Upper lobe of left lung (tissue), 6 donors: ENCODE results near the gene ZNF678. TPM values are rescaled to one million over a fixed set of nuclear protein-coding genes. Genes with fewer than 3 reads are reported as not detected.

ENCODE experiments used
- ATAC-seq, 2 donors: fragments of 200-7000 bp; cut with Tn5 transposase; one replicate each; pipeline ENCODE4 v1.9.1; 2022; ENCODE audit warnings: mild to moderate bottlenecking in 2 of 2, moderate library complexity in 2 of 2; ENCODE audit not compliant: low FRiP score in 2 of 2
- DNase-seq, 2 donors: peaks; one replicate each; pipeline ENCODE4 v3.0.0-alpha.2; 2019 to 2020
- H3K27ac ChIP-seq, 4 donors: fragments of 200-600 bp; sonication (generic); one replicate each; pipeline ENCODE4 v1.5.1; 2016 to 2019
- H3K27me3 ChIP-seq, 4 donors: fragments of 200-600 bp; sonication (generic); one replicate each; pipeline ENCODE4 v1.5.1; 2017 to 2019
- H3K36me3 ChIP-seq, 4 donors: fragments of 200-600 bp; sonication (generic); one replicate each; pipeline ENCODE4 v1.5.1; 2016 to 2019
- H3K4me1 ChIP-seq, 4 donors: fragments of 200-600 bp; sonication (generic); one replicate each; pipeline ENCODE4 v1.5.1; 2018 to 2019
- H3K4me3 ChIP-seq, 4 donors: fragments of 200-600 bp; sonication (generic); one replicate each; pipeline ENCODE4 v1.5.1; 2017 to 2019; ENCODE audit warnings: mild to moderate bottlenecking in 2 of 4, moderate library complexity in 1 of 4
- H3K9me3 ChIP-seq, 4 donors: fragments of 200-600 bp; sonication (generic); one replicate each; pipeline ENCODE4 v1.5.1; 2018 to 2019
- EP300 ChIP-seq, 4 donors: sonication (generic); formaldehyde crosslinking; IDR thresholded peaks; one replicate each; pipeline ENCODE4 v1.5.1; 2017; ENCODE audit warnings: antibody characterized with exemption in 4 of 4, control low read depth in 2 of 4
- POLR2A ChIP-seq, 4 donors: fragments of 450-650 bp; IDR thresholded peaks; one replicate each; pipeline ENCODE4 v1.5.1; 2016 to 2017; ENCODE audit warnings: antibody characterized with exemption in 4 of 4, mild to moderate bottlenecking in 2 of 4
- POLR2AphosphoS5 ChIP-seq, 2 donors: sonication (generic); formaldehyde crosslinking; IDR thresholded peaks; one replicate each; pipeline ENCODE4 v1.5.1; 2017; ENCODE audit warnings: antibody characterized with exemption in 2 of 2
- WGBS, 2 donors: methylation state at CpG; one replicate each; pipeline ENCODE4 v1.1.5; 2017 to 2018; 5-methylcytosine and 5-hydroxymethylcytosine counted together
- total RNA-seq, 6 donors: library from RNA; depleted of rRNA in 4 of 6; stranded (reverse); fragments of >200 nt in 4 of 6; gene quantifications; one replicate each; pipeline versions ENCODE4 v1.1.0 to v1.2.1, GENCODE V29; 2016 to 2021
- TF ChIP-seq, protein P1 (sequence below), 6 experiments: fragments of 450-650 bp in 4 of 6; fragments of 200-600 bp in 2 of 6; sonication (generic) in 2 of 6; IDR thresholded peaks; one replicate each; pipeline ENCODE4 v1.5.1; 2016 to 2019; ENCODE audit warnings: antibody characterized with exemption in 6 of 6
- donor health status: DM: no; HTN: no; CAD: no; lungs with moderate emphysema.
- donor health status: DM: no; HTN: yes; CAD: no; lungs with severe emphysema.

Gene ZNF678
- total RNA-seq, 6 donors from 2014 or later: 3.9 to 50.3 (median 7.8) TPM

DNA sequence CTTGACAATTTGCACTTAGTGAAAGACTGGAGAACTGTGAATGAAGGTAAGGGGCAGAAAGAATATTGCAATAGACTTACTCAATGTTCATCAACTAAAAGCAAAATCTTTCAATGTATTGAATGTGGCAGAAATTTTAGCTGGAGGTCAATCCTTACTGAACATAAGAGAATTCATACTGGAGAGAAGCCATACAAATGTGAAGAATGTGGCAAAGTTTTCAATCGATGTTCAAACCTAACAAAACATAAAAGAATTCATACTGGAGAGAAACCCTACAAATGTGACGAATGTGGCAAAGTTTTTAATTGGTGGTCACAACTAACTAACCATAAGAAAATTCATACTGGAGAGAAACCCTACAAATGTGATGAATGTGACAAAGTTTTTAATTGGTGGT is 91.1 kb downstream of the ZNF678 start:
- Histone ChIP-seq H3K27ac (no peak overlapping the region), H3K4me1 (no peaks in the 10 kb centered on the region), H3K27me3 (no peaks in the 10 kb centered on the region), H3K36me3 (peaks cover 0 to 36% (median 20%) of the 10 kb centered on the region in 4 donors), H3K9me3 (peaks cover 96 to 100% (median 99%) of the 10 kb centered on the region in 4 donors), H3K4me3 (no peak overlapping the region)
- 90 to 95% methylated on average over 2 of the region's 2 CpGs for WGBS, 2 donors
- TF ChIP-seq EP300 (IDR thresholded peaks at IDR 0.05): no peak
- no peak for TF ChIP-seq POLR2AphosphoS5 (IDR thresholded peaks at IDR 0.05)
- TF ChIP-seq, protein P1, sequence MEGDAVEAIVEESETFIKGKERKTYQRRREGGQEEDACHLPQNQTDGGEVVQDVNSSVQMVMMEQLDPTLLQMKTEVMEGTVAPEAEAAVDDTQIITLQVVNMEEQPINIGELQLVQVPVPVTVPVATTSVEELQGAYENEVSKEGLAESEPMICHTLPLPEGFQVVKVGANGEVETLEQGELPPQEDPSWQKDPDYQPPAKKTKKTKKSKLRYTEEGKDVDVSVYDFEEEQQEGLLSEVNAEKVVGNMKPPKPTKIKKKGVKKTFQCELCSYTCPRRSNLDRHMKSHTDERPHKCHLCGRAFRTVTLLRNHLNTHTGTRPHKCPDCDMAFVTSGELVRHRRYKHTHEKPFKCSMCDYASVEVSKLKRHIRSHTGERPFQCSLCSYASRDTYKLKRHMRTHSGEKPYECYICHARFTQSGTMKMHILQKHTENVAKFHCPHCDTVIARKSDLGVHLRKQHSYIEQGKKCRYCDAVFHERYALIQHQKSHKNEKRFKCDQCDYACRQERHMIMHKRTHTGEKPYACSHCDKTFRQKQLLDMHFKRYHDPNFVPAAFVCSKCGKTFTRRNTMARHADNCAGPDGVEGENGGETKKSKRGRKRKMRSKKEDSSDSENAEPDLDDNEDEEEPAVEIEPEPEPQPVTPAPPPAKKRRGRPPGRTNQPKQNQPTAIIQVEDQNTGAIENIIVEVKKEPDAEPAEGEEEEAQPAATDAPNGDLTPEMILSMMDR (IDR thresholded peaks at IDR 0.05): no peak
- TF ChIP-seq POLR2A (IDR thresholded peaks at IDR 0.05): no peak
- DNase-seq: no peak
- no peak for ATAC-seq

- Histone ChIP-seq H3K27me3 (no peaks in the 10 kb centered on the region), H3K9me3 (peaks cover 96 to 100% (median 99%) of the 10 kb centered on the region in 4 donors), H3K36me3 (peaks cover 0 to 36% (median 20%) of the 10 kb centered on the region in 4 donors), H3K4me1 (no peaks in the 10 kb centered on the region), H3K4me3 (no peak overlapping the region), H3K27ac (no peak overlapping the region)
- TF ChIP-seq, protein P1 (IDR thresholded peaks at IDR 0.05): no peak
- TF ChIP-seq POLR2A (IDR thresholded peaks at IDR 0.05) (no peak), POLR2AphosphoS5 (IDR thresholded peaks at IDR 0.05) (no peak), EP300 (IDR thresholded peaks at IDR 0.05) (no peak)
- DNase-seq: no peak
- no peak for ATAC-seq
- WGBS, 2 donors: 92% methylated on average over 6 of the region's 6 CpGs
Observed at GRCh38 chr1:227654858-227655752, 91.7 kb downstream of the ZNF678 start.

GRCh38 chr1:227661495-227661894 is 98.1 kb downstream of the ZNF678 start:
- no peak for DNase-seq
- peaks cover 92 to 100% (median 100%) of the 10 kb centered on the region in 4 donors for H3K9me3 ChIP-seq
- no peaks in the 10 kb centered on the region for H3K4me1 ChIP-seq
- TF ChIP-seq, protein P1 (IDR thresholded peaks at IDR 0.05): no peak
- no peak for TF ChIP-seq POLR2AphosphoS5 (IDR thresholded peaks at IDR 0.05)
- TF ChIP-seq POLR2A (IDR thresholded peaks at IDR 0.05): no peak
- TF ChIP-seq EP300 (IDR thresholded peaks at IDR 0.05): no peak
- H3K27me3 ChIP-seq: no peaks in the 10 kb centered on the region
- no peak overlapping the region for H3K27ac ChIP-seq
- H3K36me3 ChIP-seq: peaks cover 0 to 7% (median 0%) of the 10 kb centered on the region in 4 donors
- ATAC-seq: no peak
- H3K4me3 ChIP-seq: no peak overlapping the region

- no peaks in the 10 kb centered on the region for H3K27me3 ChIP-seq
- TF ChIP-seq POLR2AphosphoS5 (IDR thresholded peaks at IDR 0.05): no peak
- TF ChIP-seq EP300 (IDR thresholded peaks at IDR 0.05): no peak
- TF ChIP-seq POLR2A (IDR thresholded peaks at IDR 0.05): no peak
- WGBS, 2 donors: 91 to 96% methylated on average over 2 of the region's 2 CpGs
- H3K4me3 ChIP-seq: no peak overlapping the region
- no peaks in the 10 kb centered on the region for H3K4me1 ChIP-seq
- peaks cover 90 to 100% (median 100%) of the 10 kb centered on the region in 4 donors for H3K9me3 ChIP-seq
- ATAC-seq (no peak), DNase-seq (no peak)
- H3K36me3 ChIP-seq: peaks cover 0 to 7% (median 0%) of the 10 kb centered on the region in 4 donors
- H3K27ac ChIP-seq: no peak overlapping the region
Observed at GRCh38 chr1:227662933-227663332, 99.6 kb downstream of the ZNF678 start.

- Histone ChIP-seq H3K36me3 (peaks cover 0 to 4% (median 0%) of the 10 kb centered on the region in 4 donors), H3K27me3 (no peaks in the 10 kb centered on the region), H3K4me3 (no peak overlapping the region), H3K27ac (no peak overlapping the region), H3K4me1 (no peaks in the 10 kb centered on the region), H3K9me3 (peaks cover 88 to 100% (median 99%) of the 10 kb centered on the region in 4 donors)
- ATAC-seq: no peak
- WGBS, 2 donors: 97 to 100% methylated on average over 2 of the region's 2 CpGs
- DNase-seq: no peak
- TF ChIP-seq POLR2A (IDR thresholded peaks at IDR 0.05): no peak
Observed at GRCh38 chr1:227666286-227666685, 102.9 kb downstream of the ZNF678 start.
